Keratinocyte (primary cell): ENCODE results near the gene RNF121.

Experiments used
- CTCF ChIP-seq, 3 experiments: IDR thresholded peaks in 1 of 3; conservative IDR thresholded peaks in 1 of 3; optimal IDR thresholded peaks in 1 of 3; 2 replicates in 2 of 3; 3 replicates in 1 of 3; pipeline versions ENCODE3 to v1.5.1; 2011; ENCODE audit warnings: low read length in 3 of 3, mild to moderate bottlenecking in 3 of 3, moderate library complexity in 2 of 3, control low read depth in 1 of 3, inconsistent platforms in 1 of 3; ENCODE audit not compliant: insufficient read depth in 2 of 3; ENCODE audit errors: extremely low read depth in 1 of 3
- EZH2 ChIP-seq: IDR thresholded peaks from one replicate; pipeline ENCODE4 v1.6.1; 2012; ENCODE audit warnings: inconsistent platforms, mild to moderate bottlenecking, low read length, moderate library complexity

- TF ChIP-seq CTCF (optimal IDR thresholded peaks at IDR 0.05 in 1 of 3, IDR thresholded peaks at IDR 0.05 in 1 of 3, conservative IDR thresholded peaks at IDR 0.05 in 1 of 3; ENCODE audit: extremely low read depth in 1 of 3, insufficient read depth in 2 of 3, low read length in 3 of 3), result no peak
- no peak for TF ChIP-seq EZH2
Observed at GRCh38 chr11:71992136-71992730, 63.4 kb downstream of the RNF121 start.
